Iris pigment epithelial cell (primary cell): Measurements from ENCODE around the gene PPP2CA.

Experiments used
- DNase-seq: peaks from one replicate; pipeline ENCODE4 v3.0.0-alpha.2; 2011; ENCODE audit warnings: low read depth

Gene PPP2CA

GRCh38 chr5:134148316-134148715 is 77.6 kb downstream of the PPP2CA start:
- DNase-seq: no peak

- no peak for DNase-seq
Observed at GRCh38 chr5:134146651-134147518, 79.0 kb downstream of the PPP2CA start.

- peak; percentile 57 for DNase-seq
Observed at GRCh38 chr5:134145779-134146581, 79.9 kb downstream of the PPP2CA start.

GRCh38 chr5:134145041-134145757 is 80.7 kb downstream of the PPP2CA start:
- DNase-seq: no peak
